NCI-H748 (cell line): ENCODE measurements around the gene TERB1.

Source experiments
- DNase-seq: peaks from one replicate; lab custom pipeline; 2025; ENCODE audit not compliant: unreplicated experiment; lab: John Stamatoyannopoulos, UW

Gene TERB1

DNA sequence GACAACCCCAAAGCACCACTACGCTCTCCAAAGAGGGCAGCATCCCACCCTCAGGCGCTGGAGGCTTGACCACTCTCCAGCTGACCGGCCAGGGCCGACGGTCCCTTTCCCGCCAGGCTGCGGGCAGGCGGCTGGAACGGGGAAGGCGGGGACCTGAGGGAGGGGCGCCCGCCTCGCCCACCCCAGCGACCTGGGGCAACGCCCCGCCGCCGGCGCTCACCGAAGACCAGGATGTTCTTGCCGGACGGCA lies 50.4 kb downstream of the TERB1 start:
- peak; percentile 32 for DNase-seq

DNA sequence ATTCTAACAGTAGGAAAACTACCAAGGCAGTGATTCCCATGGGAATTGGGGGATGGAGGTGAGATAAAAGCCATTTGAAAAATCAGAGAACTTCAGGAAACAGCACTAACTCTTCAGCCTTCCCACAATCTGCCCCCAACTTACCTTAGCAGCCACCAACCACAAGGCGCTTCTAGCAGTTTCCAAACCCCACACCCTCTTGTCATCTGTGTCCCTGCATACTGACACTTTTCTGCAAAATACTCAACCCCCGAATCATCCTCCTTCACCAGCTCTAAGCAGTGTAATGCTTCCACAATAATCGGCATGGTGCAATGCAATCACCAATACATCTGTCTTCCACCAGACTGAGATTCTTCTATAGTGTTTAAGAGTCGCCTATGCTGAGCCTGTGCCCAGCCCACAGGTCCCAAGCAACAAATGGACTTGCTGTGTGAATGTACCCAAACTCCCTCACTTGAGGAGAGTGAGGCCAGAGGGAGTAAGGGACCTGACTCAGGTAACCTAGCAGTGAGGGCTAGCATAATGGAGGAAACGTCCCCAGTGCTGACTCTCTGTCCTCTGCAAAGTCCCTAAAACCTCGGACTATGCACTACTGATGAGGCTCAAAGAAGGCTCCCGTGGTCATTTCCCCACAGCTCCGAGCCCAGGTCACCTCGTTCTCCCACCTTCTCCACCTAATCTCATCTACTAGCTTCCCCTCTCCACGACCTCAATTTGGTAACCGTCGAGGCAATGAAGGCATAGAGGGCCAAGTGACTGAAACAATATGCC lies 50.9 kb downstream of the TERB1 start:
- no peak for DNase-seq

DNA sequence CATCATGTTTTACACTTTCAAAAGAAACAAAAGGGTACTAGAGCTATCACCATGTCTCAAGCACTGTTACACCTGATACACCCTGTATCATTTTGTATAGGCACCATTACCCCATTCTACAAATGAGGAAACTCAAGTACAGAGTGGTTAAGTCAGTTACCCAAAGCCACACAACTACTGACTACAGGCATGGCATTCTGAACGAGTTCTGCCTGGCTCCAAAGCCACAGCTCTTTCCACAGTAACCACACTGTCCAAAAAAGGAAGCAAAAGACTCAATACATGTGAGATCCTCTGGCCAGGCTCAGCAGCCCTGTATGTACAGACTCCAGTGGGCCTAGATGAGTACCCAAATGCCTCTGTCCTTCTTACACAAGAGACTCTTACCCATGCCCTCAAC lies 54.7 kb downstream of the TERB1 start:
- DNase-seq: no peak

DNA sequence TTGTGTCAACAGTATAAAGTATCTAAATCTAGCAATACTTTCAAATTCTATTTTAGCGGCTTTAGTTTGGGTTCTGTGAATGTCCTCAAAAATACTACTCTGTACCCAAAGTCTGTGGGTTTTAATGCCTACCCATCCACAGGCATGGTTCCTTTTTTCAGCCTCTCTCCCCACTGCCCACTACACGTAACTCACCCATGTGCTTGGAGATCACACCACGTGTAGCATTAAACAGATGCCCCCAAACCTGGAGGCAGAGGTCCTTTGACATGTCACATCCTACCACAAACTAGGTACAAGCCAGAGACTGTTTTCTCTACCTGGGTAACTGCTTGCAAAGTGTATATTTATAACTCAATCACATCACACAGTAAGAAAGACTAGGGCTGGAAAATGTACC lies 55.3 kb downstream of the TERB1 start:
- no peak for DNase-seq

DNA sequence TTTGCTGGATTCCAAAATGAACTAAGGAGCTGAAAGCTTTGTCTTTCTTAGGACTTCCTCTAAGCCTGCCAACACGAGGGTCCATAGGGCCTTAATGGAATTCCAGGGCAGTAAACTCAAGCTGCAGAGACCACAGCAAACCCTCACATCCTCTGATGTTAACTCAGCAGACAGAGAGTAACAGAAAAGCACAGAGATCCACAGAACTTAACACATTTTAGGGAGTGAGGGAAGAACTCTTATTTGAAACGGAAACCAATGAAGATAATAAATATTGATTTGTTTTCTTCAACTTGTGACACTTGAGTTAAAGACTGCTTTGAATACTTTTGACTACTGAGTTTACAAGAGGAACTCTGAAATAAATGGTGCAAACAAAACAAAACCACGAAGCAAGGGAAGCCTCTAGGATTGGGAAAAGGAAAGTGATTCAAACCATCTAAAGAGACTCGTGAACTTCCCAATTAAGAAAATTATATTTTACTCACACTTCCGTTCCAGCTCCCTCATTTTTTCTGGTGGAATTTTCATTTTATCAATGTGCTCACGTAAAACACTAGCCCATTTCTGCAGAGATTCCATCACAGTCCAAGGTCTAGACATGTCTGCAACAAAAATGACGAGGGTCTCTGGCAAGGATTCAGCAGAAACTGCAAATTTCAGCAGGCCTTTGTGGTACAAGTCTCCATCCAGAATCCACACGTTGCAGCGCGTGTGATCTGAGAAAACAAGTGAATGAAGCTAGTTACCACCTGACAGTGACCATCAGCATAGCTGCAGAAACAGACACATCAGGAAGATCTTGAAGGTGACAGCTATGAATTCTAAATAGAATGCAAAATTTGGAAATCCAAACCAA lies 59.2 kb downstream of the TERB1 start:
- no peak for DNase-seq

DNA sequence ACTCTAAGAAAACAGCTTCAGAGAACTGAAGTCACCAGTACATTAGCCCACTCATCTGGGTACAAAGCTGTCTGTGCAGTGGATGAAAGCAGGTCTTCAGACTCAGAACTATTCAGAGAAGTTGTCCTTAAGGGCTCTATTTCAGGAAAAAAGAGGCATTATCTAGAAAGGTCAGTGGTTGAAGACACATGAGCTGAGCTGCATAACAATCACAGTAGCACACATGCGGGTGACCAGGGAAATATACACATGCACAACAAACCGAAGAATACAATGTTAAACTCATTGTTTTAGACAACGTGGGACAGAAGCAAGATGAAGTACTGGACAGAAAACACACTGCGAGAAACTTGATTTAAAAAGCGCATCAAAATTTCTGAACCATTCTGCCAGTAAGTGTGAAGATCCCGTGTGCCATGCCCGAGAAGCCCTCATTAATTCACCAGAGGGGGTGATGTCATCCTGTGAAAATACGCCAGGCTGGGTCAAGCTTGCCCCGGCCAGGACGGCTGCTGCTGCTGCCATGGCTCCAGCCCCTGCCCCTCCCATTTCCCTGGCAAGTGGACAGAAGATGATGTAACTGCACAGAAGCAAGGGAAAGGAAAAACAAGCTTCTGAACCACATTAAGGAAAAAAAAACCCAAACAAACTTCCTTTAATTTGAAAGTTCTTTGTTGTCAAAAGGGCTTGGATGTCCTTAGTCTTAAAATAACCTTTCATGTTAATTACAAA lies 60.0 kb downstream of the TERB1 start:
- no peak for DNase-seq

DNA sequence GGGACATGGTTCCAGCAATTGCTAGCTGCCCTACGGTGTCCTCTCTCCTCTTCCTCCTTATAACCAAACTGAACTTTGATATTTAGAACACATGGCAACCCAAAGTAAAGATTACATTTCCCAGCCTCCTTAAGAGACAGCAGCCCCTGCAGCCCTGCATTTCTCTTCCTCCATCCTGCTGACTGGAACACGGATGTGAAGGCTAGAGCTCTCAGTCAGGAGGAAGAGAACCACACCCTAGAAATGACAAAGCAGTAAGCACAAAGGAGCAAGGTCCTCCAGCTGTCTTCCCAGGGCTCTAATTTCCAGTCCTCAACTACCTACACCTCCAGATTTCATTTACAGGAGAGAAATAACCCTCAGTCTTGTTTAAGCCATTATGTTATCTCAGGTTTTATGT lies 60.9 kb downstream of the TERB1 start:
- no peak for DNase-seq

DNA sequence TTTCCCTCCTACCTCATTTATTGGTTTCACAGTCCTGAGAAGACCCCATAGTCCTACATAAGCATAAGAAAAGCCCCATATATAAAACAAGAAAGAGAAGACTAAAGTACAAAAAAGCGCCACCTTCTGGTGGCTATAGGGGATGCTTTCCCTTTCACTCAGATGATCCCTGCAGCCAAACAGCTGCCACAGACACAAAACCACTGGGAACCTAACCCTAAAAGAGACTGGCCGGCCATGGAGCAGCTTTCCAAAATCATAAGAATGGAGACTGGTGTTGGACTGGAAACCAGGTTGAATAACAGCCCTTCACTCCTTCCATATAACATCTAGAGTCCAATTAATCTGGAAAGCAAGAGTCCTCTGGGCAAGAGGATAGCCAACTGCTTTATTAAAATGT lies 61.4 kb downstream of the TERB1 start:
- DNase-seq: peak; percentile 27

DNA sequence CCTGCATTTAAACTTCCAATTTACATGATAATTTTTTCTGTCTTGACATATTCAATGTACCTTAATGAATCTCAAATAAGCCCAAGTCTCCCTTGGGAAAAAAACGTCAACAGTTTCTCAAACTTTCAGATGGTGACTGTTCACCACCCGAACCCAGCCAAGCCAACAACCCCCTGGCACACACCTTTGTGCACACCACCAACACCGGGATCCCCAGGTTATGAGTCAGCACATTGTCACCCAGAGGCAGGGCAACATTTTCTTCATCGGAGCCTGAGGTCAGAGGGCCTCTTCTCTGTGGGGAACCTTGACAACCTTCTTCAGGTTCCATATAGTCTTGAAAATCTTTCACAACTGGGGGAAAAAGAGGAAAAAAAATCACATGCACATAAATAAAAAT lies 65.5 kb downstream of the TERB1 start:
- DNase-seq: no peak

DNA sequence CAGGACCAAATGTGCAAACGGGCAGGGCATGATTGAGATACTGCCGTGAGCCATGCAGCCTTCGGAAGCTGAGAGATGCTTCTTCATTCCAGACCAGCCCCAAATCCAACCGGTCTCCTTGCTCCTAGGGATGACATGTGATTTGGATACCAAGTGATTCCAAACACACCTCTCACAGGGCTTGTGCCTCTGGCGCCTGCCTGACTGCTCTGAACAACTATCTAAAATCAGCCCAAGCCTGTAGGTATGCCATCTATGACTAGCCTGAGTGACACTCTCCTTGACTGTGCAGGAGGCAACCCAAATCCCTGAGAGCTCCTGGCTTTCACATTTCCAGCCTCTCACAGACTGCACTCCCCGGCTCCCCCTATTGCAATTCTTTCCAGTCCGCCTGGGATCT lies 70.3 kb downstream of the TERB1 start:
- no peak for DNase-seq

DNA sequence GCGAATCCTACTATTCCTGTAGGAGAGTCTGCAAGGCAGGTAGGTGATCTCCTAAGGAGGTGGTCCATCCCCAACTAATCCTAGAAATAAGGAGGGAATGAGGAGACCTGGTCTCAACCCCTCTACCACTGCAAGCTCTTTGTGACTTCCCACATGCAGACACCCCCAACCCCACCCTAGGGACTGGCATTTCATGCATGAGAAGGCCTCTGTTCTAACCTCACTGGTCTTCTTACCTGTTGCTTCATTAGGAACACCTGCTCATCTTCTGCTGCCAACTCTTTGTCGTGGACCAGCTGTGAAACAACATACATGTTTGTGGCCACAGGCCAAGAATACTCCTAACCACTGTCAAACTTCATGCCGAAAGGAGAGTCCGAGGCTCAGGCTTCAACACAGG lies 72.6 kb downstream of the TERB1 start:
- no peak for DNase-seq

DNA sequence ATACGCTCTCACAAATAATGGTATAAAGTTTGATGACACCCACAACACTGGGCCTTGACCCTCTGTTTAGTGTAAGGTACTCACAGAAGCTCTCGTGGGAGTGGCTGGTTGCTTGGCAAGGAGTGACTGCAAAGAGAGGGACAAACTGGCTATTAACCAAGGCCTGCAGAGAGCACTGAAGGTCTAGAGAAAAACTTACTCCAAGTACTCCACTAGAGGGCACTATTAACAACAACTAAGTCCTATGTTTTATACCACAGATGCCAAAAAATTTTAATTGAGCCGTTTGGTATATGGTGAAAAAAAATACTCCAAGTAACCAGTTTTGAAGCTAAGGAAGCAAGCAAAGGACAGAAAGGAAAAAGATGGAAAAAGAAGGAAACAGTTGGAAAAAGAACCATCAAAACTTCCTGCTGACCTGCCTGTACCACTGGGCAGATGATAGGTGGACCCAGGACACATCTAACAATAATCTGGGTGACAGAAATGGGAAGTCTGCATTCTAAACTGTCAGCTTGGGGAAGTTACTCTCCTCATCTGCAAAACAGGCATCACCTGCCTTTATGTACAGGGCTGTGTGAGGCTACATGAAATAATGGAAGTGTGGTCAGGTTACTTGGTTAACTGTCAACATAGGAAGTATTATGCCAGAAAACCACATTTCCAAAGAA lies 73.1 kb downstream of the TERB1 start:
- peak; percentile 37 for DNase-seq

DNA sequence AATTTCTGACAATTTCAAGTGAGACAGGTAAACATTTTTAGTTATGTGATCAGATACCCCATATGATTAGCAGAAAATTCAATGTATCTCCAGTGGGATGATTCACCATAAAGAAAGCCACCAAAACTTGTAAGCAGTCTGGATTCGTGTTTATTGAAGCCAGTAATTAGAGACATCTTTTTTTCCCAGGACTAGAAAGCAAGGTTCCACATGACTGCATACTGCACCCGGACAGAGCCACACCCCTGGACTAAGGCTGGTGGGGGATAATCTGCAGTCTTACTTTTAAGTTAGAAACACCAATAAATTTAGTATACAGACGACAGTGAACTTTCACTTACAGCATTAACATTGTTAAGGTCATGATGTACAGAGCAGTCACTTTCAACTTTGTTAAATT lies 80.6 kb downstream of the TERB1 start:
- DNase-seq: no peak

DNA sequence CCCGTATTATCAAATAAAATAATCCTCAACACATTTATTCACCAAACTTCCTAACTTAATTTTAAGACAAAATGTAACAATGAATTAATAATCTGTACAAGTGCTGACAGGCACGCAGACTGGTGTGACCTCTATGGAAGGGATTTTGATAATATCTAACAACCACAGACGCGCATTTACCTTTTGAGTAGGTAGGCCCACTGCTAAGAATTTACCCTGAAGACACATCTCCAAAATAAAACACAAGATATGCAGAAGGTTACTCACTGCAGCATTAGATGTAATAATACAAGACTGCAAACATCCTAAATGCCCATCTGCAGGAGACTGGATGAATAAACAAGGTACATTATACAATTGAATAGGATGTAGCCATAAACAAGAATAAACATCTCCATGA lies 82.1 kb downstream of the TERB1 start:
- DNase-seq: no peak

DNA sequence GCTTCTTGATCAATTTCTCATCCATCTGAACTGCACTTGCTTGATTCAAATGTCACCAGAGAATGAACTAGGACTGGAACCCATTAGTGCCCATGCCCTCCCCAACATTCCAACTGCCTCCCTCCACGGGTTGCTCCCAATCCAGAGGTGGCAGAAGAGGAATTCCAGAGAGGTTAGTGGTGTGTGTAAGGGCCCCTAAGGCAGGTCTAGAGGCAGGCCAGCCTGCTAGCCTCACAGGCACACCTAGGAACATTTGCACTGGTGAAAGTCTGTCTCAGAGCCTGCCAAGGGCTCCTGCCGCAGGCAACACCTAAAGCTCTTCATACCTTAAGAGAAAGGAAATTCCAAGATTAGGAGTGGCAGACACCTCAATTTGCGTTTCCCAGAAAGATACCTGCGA lies 83.6 kb downstream of the TERB1 start:
- DNase-seq: no peak

DNA sequence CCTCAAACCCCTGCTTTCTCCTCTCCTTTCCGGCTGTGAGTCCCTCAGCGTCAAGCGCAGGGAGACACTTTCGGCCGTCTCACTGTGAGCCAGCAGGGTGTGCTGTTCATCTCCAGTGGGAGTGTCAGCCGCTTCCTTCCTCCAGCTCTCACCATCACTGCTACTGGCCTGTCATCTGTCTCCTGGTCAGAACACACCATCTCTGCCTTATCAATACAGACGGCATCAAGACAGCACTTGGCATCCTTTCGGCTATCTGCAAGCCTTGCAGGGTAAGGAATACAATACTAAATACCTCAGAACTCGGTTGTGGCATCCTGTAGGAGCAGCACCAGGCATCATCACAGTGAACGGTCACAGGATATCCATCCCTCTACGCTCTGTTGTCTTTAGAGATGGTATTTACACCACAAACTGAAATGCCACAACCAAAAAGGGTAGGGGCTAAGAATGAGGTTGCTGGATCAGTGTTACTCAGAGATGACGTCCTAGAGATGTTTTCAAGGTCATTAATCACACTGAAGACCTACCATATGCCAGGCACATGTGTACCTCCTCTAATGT lies 84.2 kb downstream of the TERB1 start:
- DNase-seq: peak; percentile 32

DNA sequence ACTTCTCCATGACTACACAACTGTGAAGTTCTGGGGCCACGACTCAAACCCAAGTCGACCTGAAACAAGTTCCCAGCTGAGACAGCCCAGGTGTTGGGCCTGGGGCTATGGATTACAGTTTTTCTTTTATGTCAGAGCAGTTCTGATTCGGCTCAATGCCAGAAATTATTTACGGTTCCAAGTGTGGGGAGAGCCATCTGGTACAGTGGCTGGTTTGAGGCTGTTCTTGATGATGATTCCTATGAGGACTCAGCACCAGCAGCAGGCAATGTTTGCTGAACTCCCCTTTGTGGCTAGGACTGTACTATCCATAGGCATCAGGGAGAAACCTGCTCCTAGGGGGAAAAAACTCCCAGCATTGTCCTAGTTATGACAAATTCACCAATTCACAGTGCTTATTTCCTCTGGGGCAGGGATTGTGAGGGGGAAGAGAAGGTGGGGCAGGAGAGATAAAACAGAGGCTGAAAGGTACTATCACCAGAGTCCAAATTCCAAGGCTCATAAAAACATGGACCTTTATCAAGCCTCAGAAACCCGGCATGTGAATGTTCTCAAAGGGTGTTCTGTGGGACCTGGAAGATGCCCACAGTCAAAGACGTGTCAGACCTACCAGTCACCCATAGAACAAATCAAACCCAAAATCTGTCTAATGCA lies 86.6 kb downstream of the TERB1 start:
- no peak for DNase-seq

DNA sequence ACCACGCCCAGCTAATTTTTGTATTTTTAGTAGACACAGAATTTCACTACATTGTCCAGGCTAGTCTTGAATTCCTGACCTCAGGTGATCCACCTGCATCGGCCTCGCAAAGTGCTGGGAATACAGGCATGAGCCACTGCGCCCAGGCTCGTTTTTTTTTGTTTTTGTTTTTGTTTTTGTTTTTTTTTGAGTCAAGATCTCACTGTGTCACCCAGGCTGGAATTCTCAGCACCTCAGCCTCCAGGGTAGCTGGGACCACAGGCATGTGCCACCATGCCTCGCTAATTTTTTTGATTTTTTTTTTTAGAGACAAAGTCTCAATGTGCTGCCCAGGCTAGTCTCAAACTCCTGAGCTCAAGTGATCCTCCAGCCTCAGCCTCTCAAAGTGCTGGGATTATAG lies 87.3 kb downstream of the TERB1 start:
- DNase-seq: no peak

DNA sequence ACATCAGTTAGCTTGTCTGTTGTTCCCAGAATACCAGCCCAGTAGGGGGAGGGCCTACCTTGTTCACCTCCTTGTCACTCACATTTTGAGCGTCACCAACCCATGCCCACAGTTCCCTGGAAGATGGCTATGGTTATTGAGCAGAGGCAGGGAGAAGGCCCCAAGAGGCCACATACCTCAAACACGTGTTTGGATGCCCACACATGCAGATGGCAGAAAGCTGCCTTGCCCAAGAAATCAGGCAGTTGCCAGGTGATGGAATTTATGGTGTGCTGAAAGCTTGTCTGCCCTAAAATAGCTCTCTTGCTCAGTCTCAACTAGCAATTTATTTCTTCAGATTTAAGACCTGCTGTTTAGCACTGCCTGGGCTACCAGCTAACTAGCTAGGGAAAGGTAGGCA lies 88.3 kb downstream of the TERB1 start:
- no peak for DNase-seq

DNA sequence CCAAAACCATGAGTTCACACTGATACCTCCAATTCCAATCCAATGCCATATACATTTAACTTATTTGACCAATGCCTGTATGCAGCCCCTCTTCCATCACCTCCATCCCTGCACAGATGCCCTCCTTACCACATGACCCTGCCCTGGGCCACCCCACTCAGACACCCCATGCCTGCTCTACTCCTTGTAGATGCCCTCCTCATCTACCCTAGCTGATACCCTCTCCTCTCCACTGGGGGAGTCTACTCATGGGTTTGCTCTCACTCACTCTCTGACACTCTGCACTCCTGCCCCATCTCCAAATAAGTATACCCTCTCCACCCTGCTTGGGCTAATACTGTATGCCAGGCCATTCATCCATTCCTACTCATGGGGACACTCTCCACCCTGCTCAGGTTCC lies 88.9 kb downstream of the TERB1 start:
- no peak for DNase-seq

DNA sequence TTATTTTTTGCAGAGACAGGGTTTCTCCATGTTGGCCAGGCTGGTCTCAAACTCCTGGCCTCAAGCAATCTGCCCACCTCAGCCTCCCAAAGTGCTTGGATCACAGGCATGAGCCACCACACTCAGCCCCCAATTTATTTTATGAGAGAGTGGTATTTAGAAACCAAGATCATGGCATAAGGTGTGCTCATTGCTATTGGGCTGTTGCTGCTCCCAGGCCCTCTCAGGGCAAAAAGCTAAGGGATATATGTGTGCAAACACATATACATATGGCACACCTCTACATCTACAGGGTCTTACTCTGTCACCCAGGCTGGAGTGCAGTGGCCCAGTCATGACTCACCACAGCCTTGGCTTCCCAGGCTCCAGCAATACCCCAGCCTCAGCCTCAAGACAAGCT lies 89.8 kb downstream of the TERB1 start:
- DNase-seq: no peak
